ENCODE data around the gene PCYOX1L. TPM values are rescaled to one million over a fixed set of nuclear protein-coding genes. Genes with fewer than 3 reads are reported as not detected.
"Not testable (repeated sequence)": the region's sequence is repeated elsewhere in the genome, so short reads cannot be mapped to it uniquely, and the experiment has no call there.

Gene PCYOX1L
- total RNA-seq, 1 donor from 2014 or later = 7.7 TPM

DNA sequence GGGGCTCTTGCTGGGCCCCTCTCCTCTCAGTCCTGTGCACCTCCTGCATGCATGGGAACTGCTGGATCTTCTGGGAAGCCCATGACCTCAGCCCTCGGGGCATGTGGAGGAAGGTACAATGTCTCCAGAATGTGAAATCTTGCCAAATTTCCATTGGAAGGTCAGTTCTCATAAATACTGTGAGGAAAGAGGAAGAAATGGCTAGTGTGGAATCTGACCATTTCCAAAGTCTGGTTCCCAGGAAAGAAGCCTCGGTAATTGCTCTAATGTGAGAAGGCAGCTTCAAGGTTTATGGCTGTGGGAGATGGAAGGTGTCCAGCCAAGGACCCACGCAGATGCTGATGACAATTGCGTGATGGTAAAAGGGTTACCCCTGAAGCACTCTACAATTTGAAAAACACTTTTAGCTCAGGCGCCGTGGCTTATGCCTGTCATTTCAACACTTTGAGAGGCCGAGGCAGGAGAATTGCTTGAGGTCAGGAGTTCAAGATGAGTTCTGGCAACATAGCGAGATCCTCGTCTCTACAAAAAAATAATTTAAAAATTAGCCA lies 29.3 kb downstream of the PCYOX1L start:
- DNase-seq (ENCODE audit: low spot score) = peak; percentile 65

DNA sequence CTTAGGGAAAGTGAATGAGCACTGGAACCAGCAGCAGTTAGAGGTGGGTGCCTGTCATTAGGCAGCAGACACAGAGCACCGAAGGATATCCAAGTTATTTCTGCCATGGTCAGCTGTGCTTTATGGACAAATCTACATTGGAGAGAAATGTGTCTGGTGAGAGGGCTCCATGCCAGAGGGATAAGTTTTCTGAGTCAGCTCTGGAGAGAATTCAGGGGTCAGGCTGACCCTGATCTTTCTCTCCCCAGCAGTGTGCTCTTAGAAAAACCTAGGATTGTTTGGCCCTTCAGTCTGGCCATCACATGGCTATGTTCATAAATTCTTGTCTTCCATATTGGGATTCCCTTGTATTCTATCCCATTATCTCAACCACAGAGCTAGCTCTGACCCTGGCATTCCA lies 30.1 kb downstream of the PCYOX1L start:
- DNase-seq (ENCODE audit: low spot score) = peak; percentile 95

DNA sequence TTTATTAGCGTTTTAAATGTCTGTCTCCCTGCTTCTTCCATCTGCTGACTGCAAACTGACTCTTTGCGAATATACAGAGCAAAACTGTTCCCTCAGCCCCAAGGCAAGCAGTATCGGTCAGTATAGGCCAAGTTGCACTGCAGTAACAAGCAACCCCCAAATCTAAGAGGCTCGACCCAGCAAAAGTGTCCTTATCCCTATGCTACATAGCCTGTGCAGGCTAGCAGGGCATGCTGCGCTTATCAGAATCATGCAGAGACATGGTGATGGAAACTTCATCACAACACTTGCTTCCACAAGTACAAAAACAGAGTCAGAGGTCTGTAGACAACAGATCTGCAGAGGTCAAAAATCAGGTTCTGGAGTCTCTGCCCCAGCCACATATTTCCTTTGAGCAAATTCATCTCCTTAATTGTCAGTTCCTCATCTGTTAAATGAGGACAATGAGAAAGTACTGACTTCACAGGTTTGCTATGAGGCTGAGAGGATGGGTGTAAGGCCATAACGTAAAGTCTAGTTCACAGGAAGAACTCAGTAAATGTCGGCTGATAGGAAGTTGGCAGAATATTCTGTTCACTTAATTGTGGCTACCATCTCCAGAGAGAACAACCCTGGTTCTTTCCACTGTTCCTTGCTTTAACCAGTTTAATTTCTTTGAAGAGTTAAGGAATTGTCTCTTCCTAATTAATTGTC lies 30.8 kb downstream of the PCYOX1L start:
- DNase-seq (ENCODE audit: low spot score) = no peak

DNA sequence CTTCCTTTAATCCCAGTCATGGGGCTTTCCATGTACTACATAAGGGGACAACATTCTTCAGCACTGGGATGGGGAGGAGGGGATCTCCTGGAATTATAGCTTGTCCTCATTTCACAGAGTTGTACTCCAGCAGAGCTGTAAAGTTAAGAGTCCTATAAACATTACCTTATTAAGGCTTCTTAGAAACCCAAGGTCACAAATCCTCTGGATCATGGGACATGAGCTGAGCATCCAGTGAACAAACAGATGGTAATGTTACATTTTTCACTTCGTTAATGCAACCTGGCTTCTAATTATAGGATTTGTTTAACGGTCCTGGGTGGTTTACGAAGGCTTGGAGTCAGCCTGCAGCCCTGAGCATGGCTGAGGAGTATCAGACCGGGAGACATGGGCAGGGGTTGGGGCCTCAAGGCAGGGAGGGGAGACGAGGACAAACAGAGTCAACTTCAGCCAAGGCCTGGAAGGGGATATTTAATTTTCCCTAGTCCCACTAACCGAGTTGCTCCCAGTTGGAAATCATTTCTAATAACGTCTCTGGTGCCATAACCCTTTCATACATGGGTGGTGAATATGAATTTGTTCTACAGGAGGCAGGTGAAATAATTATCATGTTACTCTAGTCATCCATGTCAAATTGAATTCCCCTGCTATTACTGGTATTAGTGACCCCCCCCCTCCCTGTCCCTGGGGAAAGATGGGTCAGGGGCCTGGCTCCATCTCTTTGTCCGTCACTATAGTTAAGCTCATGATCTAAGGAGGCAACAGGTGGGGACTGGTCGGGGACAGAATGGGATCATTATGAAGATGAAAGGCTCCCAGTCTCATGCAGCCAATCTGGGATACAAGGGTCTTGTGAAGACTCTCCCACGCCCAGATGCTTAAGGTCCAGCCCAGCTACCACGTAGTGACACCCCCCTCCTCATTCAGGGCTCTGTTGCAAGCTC lies 32.0 kb downstream of the PCYOX1L start:
- DNase-seq (ENCODE audit: low spot score) = no peak

DNA sequence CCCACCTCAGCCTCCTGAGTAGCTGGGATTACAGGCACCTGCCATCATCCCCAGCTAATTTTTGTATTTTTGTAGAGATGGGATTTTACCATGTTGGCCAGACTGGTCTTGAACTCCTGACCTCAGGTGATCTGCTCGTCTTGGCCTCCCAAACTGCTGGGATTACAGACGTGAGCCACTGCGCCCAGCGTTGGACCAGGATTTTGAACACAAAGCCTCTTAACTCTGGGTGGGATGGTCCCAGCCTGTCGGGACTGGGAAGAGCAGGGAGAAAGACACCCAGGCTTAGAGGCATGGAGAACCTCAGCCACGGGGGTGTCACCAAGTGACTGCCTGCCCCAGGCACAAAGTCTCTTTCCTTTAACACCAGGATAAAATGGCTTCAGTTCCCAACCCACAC lies 33.2 kb downstream of the PCYOX1L start:
- not testable (repeated sequence) for DNase-seq (ENCODE audit: low spot score)

DNA sequence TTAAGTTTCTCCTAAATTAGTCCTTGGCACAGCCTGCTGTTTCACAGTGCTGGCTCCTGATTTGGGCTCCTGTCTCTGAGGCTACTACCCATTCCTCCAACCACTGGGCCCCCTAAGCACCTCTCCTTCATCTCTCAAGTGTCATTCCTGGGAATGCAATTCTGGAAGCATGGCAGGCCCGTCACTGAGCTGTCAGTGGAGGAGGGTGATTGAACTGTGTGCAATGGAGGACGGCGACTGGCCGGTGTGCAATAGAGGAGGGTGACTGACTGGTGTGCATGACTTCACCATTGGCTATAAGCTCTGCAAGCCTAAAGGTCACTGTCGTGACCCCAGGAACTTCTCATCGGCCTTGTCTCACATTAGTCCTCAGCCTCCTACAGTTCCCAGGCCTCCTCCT lies 33.7 kb downstream of the PCYOX1L start:
- DNase-seq (ENCODE audit: low spot score) = no peak

DNA sequence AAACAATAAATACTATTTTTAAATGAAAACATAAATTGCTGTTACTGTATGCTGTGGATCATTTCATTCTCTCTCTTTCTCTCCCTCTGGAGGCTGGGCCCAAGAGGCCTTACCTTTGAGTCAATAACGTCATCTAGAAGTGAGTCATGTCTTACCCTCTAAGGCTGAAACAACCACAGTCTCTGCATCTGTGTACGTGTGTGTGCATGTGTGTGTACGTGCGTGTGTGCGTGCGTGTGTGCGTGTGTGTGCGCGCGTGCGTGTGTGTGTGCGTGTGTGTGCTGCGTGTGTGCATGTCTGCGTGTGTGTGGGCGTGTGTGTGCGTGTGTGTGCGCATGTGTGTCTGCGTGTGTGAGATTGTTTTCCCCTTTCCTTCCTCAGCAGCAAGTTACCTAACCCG lies 34.9 kb downstream of the PCYOX1L start:
- no peak for DNase-seq (ENCODE audit: low spot score)

DNA sequence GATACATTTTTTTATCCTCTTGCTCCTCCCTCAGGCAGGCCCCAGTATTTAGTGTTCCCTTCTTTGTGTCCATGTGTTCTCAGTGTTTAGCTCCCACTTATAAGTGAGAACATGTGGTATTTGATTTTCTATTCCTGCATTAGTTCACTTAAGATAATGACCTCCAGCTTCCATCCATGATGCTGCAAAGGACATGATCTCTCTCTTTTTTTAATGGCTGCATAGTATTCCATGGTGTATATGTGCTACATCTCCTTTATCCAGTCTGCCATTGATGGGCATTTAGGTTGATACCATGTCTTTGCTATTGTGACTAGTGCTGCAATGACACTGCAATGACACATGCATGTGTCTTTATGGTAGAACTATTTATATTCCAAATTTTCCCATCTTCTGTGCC lies 37.1 kb downstream of the PCYOX1L start:
- not testable (repeated sequence) for DNase-seq (ENCODE audit: low spot score)

DNA sequence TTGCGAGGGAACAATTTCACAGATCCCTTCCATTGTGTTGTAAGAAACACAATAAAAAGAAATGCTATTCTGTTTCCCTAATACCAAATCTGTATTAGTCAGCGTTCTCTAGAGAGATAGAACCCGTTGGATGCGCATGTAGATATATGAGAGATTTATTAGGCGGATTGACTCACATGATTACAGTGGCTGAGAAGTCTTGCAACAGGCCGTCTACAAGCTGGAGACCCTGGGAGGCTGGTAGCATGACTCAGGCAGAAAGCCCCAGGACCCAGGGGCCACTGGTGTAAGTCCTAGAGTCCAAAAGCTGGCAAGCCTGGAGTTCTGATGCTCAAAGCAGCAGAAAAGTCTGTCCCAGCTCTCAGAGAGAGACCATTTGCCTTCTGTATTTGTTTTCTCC lies 39.7 kb downstream of the PCYOX1L start:
- peak; percentile 92 for DNase-seq (ENCODE audit: low spot score)

DNA sequence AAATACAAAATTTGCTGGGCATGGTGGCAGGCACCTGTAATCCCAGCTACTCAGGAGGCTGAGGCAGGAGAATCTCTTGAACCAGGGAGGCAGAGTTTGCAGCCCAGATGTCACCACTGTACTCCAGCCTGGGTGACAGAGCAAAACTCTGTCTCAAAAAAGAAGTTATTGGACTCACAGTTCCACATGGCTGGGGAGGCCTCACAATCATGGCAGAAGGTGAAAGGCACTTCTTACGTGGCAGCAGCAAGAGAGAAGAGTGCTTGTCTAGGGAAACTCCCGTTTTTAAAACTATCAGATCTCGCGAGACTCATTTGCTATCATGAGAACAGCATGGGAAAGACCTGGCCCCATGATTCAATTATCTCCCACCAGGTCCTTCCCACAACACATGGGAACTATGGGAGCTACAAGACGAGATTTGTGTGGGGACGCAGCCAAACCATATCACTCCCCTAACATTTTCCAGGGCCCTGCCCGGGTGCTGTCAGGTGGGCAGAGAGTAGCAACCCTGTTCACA lies 41.0 kb downstream of the PCYOX1L start:
- not testable (repeated sequence) for DNase-seq (ENCODE audit: low spot score)

DNA sequence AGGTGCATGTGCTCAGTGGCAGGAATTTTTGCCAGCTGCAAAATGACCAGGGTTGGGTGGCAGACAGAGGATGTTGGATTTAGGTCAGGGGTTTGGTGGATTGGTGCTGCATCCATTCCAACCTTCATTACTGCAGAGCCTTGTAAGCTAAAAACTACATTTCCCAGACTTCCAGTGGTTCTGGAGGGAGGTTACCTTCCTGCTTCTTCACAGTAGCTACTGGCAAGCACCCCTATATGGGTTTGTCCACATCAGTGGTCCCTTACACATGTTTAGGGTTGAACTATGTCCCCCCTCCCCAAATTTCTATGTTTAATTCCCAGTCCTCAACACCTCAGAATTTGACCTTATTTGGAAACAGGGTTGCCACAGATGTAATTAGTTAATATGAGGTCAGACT lies 41.9 kb downstream of the PCYOX1L start:
- peak; percentile 50 for DNase-seq (ENCODE audit: low spot score)

DNA sequence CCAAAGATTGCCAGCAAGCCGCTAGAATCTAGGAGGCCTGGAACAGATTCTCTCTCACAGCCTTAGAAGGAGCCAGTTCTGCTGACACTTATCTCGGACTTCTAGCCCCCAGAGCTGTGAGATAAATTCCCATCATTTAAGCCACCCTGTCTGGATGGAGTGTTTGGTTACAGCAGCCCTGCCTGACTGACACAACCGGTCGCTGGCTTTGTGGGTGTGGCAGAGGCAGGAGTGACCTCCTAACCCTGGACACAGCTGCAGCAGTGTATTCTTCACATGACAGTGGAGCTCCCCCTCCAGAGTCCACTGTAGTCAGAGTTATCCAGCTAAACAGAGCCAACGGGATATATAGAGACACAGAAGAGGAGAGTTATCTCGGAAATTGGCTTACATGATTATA lies 42.5 kb downstream of the PCYOX1L start:
- peak; percentile 89 for DNase-seq (ENCODE audit: low spot score)

DNA sequence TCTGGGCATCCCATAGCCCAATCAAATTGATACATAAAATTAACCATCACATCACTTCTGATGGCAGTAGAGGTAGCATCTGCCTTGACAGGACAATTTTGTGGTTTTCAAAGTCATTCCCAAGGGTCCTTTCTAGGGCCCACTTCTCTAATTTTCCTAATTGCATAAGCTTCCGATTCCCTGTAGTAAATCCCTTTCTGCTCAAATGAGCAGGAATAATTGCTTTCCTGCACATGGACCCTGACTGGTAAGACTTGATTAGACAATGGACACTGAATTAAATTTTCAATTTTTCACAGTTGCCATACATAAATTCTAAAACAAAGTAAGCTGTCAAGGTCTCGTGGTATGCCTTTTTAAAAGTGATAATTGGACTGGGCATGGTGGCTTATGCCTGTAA lies 43.2 kb downstream of the PCYOX1L start:
- no peak for DNase-seq (ENCODE audit: low spot score)

DNA sequence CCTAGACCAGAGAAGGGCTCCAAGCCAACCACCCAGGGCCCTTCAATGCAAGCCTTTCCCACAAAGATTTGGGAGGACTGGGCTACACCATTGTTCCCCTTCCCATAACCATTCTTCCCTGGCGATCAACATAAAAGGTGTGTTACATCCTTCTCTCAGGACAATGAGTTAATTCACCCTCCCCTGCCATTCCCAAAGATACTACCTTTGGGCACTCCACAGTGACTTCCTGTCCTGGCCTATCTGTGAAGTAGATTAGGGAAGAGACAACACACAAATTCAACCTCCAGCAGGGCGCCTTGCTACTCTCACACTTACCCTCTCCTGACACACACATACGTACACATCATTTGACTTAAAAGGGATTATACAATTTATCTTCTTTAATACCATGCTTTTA lies 44.4 kb downstream of the PCYOX1L start:
- no peak for DNase-seq (ENCODE audit: low spot score)

DNA sequence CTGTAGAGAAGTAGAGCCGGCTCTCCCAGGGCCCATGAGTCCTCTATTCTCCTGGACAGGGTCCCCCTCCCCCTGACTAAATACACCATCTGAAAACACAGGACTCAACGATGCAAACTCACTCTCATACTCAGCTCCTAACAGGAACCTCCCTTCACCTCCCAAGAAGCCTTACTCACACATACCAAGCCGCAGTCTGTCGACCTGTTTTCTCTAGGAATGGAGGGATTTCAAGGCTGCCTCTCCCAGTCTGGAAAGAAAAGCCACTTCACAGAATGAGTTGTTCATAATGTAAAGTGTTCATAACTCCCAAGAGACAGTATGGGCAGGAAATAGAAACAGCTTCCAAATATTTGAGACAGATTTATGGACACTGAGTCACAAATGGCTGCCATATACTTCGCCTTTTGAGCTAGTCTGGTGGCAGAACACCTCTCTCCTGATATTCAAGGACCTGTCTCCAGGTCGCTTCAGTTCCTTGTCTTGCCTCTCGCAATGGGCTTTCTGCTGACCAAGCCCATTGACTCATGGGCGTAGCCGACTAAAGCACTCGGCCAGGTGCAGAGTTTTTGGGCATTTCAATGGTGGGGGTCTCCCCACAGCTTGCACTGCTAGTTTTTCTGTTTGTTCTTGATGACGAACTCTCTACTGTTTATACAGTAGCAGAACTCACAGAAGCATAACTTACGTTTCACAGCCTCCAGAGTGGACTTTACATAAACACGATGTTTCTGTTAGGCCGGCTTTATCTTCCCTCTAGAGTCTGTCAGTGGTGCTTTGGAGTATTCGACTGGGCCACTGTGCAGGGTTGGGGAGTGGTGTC lies 46.3 kb downstream of the PCYOX1L start:
- DNase-seq (ENCODE audit: low spot score) = peak; percentile 75

DNA sequence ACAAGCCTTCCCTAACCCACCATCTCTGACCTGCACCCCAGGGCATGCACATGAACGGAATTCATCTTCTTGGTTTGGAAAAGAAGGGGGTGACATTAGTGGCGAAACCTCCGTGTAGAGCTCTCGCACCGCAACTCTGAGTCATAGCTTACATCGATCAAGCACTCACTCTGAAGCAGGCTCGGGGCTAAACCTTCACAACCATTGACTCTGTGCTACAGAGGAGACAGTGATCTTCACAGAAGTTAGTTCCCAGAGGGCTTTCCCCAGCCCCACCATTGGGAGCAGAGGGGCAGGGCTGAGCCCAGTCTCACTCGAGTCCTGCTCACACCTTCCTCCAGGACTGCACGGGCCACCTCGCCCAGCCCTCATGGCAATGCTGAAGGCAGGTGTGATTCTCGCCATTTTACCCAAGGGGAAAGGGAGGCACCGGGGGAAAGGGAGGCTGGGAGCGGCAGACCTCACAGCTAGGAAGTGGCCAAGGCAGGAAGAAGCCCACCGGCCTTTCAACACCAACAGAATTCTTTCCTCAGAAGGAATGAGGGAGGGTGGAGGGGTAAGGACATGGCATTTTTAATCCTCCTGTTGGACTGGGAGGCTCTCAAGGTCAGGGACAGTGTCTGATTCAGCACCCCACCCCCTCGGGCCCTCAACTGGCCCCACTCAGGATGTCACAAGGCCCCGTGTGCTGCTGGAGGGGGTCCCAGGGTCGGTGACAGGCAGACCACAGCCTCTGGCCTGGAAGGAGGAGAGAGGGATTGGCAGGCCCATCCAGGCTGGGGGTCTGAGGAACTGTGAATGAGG lies 47.1 kb downstream of the PCYOX1L start:
- DNase-seq (ENCODE audit: low spot score) = no peak

DNA sequence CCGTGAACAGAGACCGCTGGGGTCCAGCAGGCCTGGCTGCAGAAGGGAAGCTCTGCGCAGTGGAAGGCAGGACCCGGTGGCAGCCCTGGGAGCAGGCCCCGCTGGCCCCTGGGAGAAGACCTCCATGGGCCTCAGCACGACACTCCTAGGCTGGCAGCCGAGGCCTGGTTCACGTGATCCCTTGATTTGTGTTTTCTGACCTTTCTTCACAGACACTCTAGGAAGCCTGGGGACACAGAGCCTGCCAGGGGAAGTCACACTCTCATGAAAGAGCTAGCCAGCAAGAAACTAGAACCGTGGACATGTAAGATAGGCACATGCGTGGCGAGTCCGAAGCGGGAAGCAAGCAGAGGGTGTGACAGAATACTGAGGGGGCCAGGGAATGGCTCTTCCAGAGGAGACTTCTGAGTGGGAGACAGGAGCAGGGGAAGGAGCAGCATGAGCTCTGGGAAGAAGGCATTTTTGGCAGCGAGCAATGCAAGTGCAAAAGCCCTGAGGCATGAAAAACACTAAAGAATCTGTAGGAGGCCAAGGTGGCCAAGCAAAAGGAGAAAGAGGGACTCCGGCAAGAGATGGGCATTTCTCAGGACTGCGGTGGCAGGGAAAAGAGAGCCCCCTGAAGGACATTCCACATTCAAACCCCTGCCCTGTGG lies 47.8 kb downstream of the PCYOX1L start:
- no peak for DNase-seq (ENCODE audit: low spot score)

DNA sequence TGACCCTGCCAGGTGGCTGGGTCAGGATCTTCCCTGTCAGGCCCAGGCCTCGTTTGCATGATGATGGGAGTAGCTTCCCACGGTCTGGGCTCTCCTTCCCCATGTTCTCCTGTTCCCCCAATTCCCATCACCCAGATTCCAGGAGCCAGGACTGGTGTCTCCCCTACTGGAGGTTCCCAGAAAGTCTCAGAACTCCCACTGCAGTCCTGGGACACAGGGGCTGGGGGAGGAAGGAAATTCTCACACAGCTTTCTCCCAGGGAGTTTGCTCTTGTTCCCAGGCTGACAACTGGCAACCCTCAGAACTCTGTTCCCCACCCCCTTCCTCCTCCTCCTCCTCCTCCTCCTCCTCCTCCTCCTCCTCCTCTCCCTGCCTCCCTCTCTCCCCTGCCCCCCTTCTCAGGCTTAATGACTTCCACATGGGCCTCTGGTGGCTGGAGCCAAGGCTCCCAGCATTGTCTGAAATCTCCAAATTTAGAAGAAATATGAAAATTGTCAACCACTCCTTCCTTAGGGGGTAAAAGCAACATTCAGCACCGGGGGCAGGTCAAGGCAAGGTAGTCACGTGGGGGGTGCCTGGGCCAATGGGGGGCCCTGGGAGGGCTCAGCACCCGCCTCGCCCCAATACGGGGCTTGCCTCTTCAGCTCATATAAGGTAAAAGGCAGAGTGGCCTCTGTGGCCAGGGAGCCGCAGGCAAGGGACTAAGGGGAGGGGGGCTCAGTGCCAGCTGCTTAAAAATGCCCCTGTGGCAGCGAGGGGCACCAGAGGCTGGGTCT lies 48.5 kb downstream of the PCYOX1L start:
- peak; percentile 96 for DNase-seq (ENCODE audit: low spot score)

DNA sequence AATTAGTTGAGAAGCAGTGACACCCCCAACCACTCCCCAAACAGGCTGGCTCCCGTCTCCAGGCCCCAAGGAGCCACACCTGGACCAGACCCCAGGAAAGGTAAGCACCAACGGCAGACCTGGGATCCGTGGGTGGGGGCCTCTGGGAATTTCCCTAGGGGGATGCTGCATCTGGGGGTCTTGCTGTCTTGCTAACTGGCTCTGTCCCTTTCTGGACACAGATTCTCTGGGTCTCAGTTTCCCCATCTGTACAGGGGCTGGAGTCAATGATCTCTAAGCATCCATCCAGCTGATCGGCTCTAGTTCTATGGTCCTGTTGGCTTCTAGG lies 49.1 kb downstream of the PCYOX1L start:
- DNase-seq (ENCODE audit: low spot score) = no peak

All from umbilical cord (tissue), 2 donors.